ENCODE results near the gene SAMMSON.
A peak's percentile ranks its signal among the peaks of the same experiment; 100 is the strongest.

Gene SAMMSON

DNA sequence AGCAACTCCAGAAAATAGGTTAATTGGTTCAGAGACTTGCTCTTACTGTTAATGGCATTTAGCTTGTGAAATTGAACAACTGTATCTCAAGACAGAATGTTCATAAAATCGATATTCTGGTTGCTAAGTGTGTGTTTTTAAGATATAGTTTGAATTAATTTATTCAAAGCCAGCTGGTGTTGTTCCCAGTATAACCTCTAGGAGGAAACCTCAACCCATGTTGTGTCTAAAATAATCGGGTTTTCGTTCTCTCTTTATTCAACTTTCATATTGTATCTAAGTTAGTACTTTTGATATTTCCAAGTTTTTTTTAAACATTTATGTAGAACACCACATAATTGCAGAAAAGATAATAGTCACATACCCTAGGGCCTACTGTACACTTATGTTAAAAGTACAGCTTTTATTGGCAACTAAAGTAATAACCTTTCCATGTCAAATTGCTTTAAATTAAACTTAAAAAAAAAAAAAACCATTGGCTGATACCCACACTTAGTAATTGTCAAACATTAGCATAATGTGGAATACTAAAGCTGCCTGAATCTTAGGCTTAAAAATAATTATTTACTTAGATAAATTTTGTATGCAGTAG is 90.9 kb downstream of the SAMMSON start:
- DNase-seq (ENCODE audit: low spot score): peak; percentile 28

DNA sequence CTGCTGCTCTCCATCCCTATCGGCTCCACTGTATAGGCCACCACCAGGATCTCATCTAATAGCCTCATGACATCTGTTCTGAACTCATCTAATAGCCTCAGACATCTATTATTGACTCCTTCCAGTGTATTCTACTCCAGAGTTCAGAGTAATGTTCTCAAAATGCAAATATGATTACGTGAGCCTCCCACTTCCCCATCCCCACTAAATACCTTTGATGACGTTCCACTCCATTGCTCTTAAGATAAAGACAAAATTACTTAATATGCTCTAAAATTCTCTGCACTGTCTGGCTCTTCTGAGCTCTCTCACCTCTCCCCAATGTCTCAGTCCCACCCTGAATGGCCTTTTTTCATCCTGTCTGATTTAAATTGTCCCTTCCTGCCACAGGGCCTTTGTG is 94.7 kb downstream of the SAMMSON start:
- peak; percentile 3 for DNase-seq (ENCODE audit: low spot score)

- DNase-seq (ENCODE audit: low spot score): no peak
These were observed 95.7 kb downstream of the SAMMSON start for GRCh38 chr3:70095260-70095659.

DNA sequence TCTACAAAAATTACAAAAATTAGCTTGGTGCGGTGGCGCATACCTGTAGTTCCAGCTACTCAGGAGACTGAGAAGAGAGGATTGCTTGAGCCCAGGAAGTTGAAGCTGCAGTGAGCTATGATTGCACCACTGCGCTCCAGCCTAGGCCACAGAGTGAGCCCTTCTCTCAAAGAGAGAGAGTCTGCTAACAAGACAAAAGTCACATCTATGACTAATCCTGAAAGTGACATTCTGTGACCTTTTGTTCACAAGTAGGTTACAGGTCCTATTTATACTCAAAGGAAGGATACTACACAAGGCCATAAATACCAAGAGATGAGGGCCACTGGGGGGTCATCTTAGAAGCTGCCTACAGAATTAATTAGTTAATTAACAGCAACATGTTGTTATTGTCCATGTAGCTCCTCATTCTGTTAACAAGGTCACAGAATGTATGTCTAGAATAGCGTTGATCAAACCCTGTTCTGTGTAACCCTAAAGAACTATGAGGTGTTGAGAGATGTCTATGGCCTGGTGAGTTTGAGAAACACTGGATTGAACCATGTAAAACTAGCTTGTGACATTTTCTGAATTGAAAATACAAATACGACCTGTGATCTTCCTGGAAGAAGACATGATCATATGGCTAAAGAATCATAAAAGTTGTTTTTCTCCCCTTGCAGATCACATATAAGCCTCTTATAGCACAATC is 97.0 kb downstream of the SAMMSON start:
- no peak for DNase-seq (ENCODE audit: low spot score)

GRCh38 chr3:70097084-70097483 is 97.6 kb downstream of the SAMMSON start:
- DNase-seq (ENCODE audit: low spot score): no peak

GRCh38 chr3:70108072-70108471 is 108.5 kb downstream of the SAMMSON start:
- peak; percentile 30 for DNase-seq (ENCODE audit: low spot score)

DNA sequence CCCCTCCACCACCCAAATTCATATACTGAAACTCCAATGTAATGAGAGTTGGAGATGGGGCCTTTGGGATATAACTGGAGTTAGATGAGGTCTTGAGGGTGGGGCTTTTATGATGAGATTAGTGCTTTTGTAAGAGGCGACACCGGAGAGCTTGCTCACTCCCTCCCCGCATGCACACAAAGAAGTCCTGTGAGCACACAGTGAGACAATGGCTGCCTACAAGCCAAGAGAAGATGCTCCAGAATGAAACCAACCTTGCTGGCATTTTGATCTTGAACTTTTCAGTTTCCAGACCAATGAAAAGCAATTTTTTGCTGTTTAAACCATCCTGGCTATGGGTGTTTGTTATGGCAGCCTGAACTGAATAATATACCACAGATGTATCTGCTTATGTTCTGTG is 109.0 kb downstream of the SAMMSON start:
- no peak for DNase-seq (ENCODE audit: low spot score)

- no peak for DNase-seq (ENCODE audit: low spot score)
These were observed 110.5 kb downstream of the SAMMSON start for GRCh38 chr3:70110066-70110465.

DNA sequence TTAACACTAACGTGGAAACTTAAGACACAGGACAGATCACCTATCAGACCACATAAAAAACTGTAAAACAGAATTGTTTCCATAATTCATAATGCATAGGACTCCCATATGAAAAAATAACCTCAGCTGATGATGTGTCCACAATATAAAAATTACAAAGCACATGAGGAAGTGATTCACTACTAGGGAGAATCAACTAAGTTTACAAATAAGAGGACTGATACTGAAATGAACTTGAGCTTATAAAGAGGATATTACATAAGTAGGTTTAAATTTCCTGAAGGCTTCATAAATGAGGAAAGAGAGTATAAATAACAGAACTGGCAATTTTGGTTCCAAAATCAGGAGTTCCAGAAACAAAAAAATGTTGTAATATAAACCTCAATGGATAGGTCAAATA is 111.9 kb downstream of the SAMMSON start:
- DNase-seq (ENCODE audit: low spot score): no peak

DNA sequence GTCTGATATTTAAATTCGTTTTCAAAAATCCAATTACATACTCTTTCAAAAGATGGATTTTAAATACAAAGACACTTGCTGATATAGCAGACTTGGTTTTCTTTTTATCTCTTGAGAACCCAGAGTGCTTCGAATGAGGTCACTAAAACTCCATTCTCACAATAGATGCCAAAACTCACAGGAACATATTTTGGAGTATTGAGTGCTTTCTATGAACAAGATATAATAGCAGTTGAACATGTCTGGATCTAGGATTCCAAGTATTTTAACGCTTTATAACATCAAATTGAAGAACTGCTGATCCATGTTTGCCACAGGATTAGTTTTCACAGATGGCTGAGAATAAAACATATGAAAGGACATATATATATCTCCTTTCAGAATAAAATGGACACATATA is 113.2 kb downstream of the SAMMSON start:
- no peak for DNase-seq (ENCODE audit: low spot score)

DNA sequence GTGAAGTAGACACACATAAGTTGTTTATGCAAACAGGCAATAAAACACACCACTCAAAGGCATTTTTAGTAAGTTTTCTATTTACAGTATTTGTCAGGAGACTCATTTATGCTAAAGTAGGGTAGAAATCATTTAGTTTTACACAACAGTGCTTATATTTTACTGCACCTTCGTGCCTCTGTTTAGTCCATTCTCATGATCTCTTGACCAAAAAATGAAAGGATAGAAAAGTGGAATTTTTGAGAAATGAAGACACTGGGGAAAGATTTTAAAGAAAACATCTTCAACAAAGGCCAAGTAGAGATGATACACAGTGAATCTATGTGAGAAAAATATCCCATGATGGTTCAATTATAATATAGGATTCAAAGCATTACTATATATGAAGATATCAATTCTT is 114.9 kb downstream of the SAMMSON start:
- DNase-seq (ENCODE audit: low spot score): no peak

GRCh38 chr3:70119879-70120278 is 120.3 kb downstream of the SAMMSON start:
- no peak for DNase-seq (ENCODE audit: low spot score)
